Heart right ventricle (tissue), 16 donors: Measurements from ENCODE around the gene FREM1. TPM values are rescaled to one million over a fixed set of nuclear protein-coding genes. Genes with fewer than 3 reads are reported as not detected.

ENCODE experiments used
- ATAC-seq, 8 donors: fragments of 200-7000 bp; cut with Tn5 transposase; one replicate each; pipeline ENCODE4 v1.9.1; 2020; ENCODE audit warnings: mild to moderate bottlenecking in 8 of 8, moderate library complexity in 8 of 8, moderate number of reproducible peaks in 1 of 8
- DNase-seq, 2 donors: peaks; one replicate each; pipeline ENCODE4 v3.0.0-alpha.2; 2020
- H3K27ac ChIP-seq, 10 donors: fragments of 200-600 bp; sonication (generic) in 2 of 10; one replicate each; pipeline versions ENCODE4 v1.5.0 to v1.8.0; 2020 to 2022; ENCODE audit warnings: mild to moderate bottlenecking in 3 of 10
- H3K27me3 ChIP-seq, 7 donors: fragments of 200-600 bp; one replicate each; pipeline ENCODE4 v1.8.0; 2021 to 2022; ENCODE audit warnings: mild to moderate bottlenecking in 2 of 7
- H3K36me3 ChIP-seq, 9 donors: fragments of 200-600 bp; sonication (generic) in 1 of 9; one replicate each; pipeline versions ENCODE4 v1.5.0 to v1.8.0; 2020 to 2022; ENCODE audit warnings: mild to moderate bottlenecking in 2 of 9
- H3K4me1 ChIP-seq, 9 donors: fragments of 200-600 bp; sonication (generic) in 1 of 9; one replicate each; pipeline versions ENCODE4 v1.5.0 to v1.8.0; 2020 to 2022; ENCODE audit warnings: mild to moderate bottlenecking in 4 of 9
- H3K4me3 ChIP-seq, 10 donors: fragments of 200-600 bp; sonication (generic) in 2 of 10; one replicate each; pipeline versions ENCODE4 v1.5.0 to v1.8.0; 2020 to 2022; ENCODE audit warnings: mild to moderate bottlenecking in 7 of 10, moderate library complexity in 2 of 10
- H3K9me3 ChIP-seq, 11 donors: fragments of 200-600 bp in 10 of 11; sonication (generic) in 2 of 11; one replicate each; pipeline versions ENCODE4 v1.5.0 to v1.8.0; 2013 to 2022; ENCODE audit warnings: mild to moderate bottlenecking in 2 of 11, control low read depth in 1 of 11, moderate library complexity in 1 of 11
- WGBS, 2 donors: extraction: QIAGEN DNeasy Blood & Tissue Kit; methylation state at CpG; one replicate each; pipeline ENCODE4 v1.1.7; 2013; ENCODE audit warnings: inconsistent platforms in 1 of 2; 5-methylcytosine and 5-hydroxymethylcytosine counted together
- intact Hi-C, 10 donors: fragments of 100-400 bp; cut with DNase I; formaldehyde crosslinking; loops; one replicate each; pipeline versions ENCODE4 v1.11.1 to v1.14.2; 2022
- polyA plus RNA-seq, 2 donors: library from polyadenylated mRNA; stranded (reverse); fragments of 200-250 nt; gene quantifications; one replicate each; pipeline ENCODE4 v1.2.3, GENCODE V29; 2013
- total RNA-seq, 10 donors: library from RNA; stranded (reverse); fragmentation: NEBNext Ultra II Directional in 3 of 10; extraction: Animal tissue kit (Norgen Biotek cat#: 25700) in 3 of 10; gene quantifications; one replicate each; pipeline versions ENCODE4 v1.2.1 to v1.2.4, GENCODE V29; 2021 to 2023
- TF ChIP-seq, protein P1 (sequence below), 9 donors: fragments of 200-600 bp; sonication (generic) in 2 of 9; IDR thresholded peaks; one replicate each; pipeline versions ENCODE4 v1.5.0 to v1.8.0; 2021 to 2022; ENCODE audit warnings: antibody characterized with exemption in 9 of 9, mild to moderate bottlenecking in 5 of 9, moderate library complexity in 1 of 9
- donor health status: Arrhythmogenic right ventricular cardiomyopathy.
- donor health status: ischemic (EF 13 %, LVEDD 7.1; RV severe dilation, severe dysfunction).
- donor health status: healthy with polysubstance abuse.
- donor health status: DM: no; HTN: yes; CAD: no.
- donor health status: DM: no; HTN: no; CAD: no.
- donor health status: ischemic (EF 25% LVEDD 6.9; RV normal size, moderate dysfunction).
- donor health status: ischemic (EF 25% LVEDD 5.7; RV mildly dilated, moderate dysfunction).
- donor health status: healthy.
- donor health status: DM: yes; HTN: yes; CAD: no.
- donor health status: Ischemic cardiomyopathy.
- donor health status: ischemic (EF 35%, LVEDD 5.7; RV mildly dilated, moderate dysfunction).
- donor health status: nonischemic (EF 11% LVEDD 7.7; RV severe dilation, severe dysfunction).
- donor health status: DM: yes; HTN: yes; CAD: no.
- donor health status: PGD.
- donor health status: ischemic (EF 29% LVEDD 5.4; RV normal size, mild dysfunction).
- donor health status: nonischemic (EF 23%, LVEDD 6.1; RV moderate dilation, normal function).

FREM1 gene
- total and polyA plus RNA-seq, 12 donors: 0.59 to 5.9 (median 3.1) TPM

- Histone ChIP-seq H3K27me3 (no peaks in the 10 kb centered on the region), H3K4me1 (peaks cover 0 to 12% (median 0%) of the 10 kb centered on the region in 9 donors), H3K27ac (no peak overlapping the region), H3K36me3 (peaks cover 0 to 9% (median 0%) of the 10 kb centered on the region in 9 donors), H3K4me3 (no peak overlapping the region), H3K9me3 (no peaks in the 10 kb centered on the region)
- DNase-seq (no peak), ATAC-seq (no peak)
- 70 to 74% methylated on average over 8 of the region's 8 CpGs for WGBS, 2 donors
- intact Hi-C loops: no loop called here
- TF ChIP-seq, protein P1, sequence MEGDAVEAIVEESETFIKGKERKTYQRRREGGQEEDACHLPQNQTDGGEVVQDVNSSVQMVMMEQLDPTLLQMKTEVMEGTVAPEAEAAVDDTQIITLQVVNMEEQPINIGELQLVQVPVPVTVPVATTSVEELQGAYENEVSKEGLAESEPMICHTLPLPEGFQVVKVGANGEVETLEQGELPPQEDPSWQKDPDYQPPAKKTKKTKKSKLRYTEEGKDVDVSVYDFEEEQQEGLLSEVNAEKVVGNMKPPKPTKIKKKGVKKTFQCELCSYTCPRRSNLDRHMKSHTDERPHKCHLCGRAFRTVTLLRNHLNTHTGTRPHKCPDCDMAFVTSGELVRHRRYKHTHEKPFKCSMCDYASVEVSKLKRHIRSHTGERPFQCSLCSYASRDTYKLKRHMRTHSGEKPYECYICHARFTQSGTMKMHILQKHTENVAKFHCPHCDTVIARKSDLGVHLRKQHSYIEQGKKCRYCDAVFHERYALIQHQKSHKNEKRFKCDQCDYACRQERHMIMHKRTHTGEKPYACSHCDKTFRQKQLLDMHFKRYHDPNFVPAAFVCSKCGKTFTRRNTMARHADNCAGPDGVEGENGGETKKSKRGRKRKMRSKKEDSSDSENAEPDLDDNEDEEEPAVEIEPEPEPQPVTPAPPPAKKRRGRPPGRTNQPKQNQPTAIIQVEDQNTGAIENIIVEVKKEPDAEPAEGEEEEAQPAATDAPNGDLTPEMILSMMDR (IDR thresholded peaks at IDR 0.05): no peak
Observed at GRCh38 chr9:14782286-14783051, 127.8 kb downstream of the FREM1 start.

DNA sequence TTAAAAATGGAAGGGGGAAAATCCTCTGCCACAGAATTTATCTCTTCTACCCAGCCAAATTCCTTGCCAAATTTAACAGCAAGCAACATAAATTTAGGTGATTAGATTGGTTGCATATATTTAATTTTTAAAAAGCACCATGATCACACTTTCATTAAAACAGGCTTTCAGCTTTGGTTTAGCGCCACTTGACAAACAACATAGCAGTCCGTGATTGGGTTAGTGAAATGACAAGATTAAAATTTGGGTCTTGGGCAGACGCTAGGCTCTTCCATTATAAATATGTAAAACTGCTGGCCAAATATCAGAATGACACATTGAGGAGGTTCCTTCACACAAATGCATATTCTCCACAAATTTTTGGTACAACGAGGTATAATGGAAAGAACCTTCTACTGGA, 129.5 kb downstream of the FREM1 start:
- WGBS, 2 donors: 92 to 95% methylated on average over 4 of the region's 4 CpGs
- H3K27me3 ChIP-seq: no peaks in the 10 kb centered on the region
- peaks cover 0 to 9% (median 0%) of the 10 kb centered on the region in 9 donors for H3K36me3 ChIP-seq
- TF ChIP-seq, protein P1 (IDR thresholded peaks at IDR 0.05): no peak
- no peak overlapping the region for H3K27ac ChIP-seq
- ATAC-seq (no peak), DNase-seq (no peak)
- intact Hi-C loops: no loop called here
- H3K4me3 ChIP-seq: no peak overlapping the region
- no peaks in the 10 kb centered on the region for H3K9me3 ChIP-seq
- H3K4me1 ChIP-seq: peaks cover 0 to 12% (median 0%) of the 10 kb centered on the region in 9 donors

DNA sequence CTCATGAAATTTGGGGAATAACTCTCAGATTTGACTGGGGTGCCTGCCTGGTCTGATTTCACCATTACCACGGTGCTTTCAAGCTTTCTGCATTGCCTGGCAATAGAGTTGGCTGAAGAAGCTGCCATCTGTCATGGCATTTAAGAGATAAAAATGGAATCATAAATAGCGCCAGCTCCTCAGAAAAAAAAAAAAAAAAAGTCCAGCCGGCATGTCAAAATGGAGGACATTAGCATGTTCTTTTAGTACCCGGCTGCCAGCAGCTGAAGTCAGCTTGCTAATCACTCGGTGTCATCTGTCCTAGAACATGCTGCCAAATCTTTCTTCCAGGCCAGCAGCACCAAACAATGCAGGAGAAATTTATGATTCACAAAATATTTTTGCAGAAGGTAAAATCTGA, 130.0 kb downstream of the FREM1 start:
- Histone ChIP-seq H3K36me3 (peaks cover 0 to 7% (median 0%) of the 10 kb centered on the region in 9 donors), H3K4me1 (peaks cover 0 to 12% (median 0%) of the 10 kb centered on the region in 9 donors), H3K27ac (no peak overlapping the region), H3K9me3 (no peaks in the 10 kb centered on the region), H3K4me3 (no peak overlapping the region), H3K27me3 (no peaks in the 10 kb centered on the region)
- TF ChIP-seq, protein P1 (IDR thresholded peaks at IDR 0.05): no peak
- ATAC-seq: peak in 1 of 8 donors; percentile 24
- 32 to 39% methylated on average over 5 of the region's 5 CpGs for WGBS, 2 donors
- intact Hi-C loops: no loop called here
- DNase-seq: no peak

DNA sequence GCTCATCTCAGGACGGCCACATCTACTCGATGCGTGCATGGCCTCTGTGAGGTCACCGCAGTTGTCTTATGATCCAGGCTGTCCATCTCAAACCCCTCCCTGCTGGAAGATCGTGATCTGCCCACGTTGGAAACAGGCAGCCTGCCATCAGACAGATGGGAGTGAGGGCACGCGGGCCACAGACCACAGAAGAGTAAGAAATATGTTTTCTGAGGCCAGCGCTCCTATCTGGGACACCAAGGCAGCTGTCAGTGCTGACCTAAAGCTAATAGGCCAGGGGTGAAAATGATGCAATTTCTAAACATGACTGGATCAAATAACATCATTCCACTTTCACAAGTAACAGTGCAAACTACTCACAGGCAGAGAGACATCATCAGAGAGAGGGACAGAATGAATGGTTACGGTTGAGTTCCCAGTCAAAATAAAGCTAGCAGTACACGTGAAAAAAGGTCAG, 130.6 kb downstream of the FREM1 start:
- H3K4me1 ChIP-seq: peaks cover 0 to 12% (median 0%) of the 10 kb centered on the region in 9 donors
- intact Hi-C loops: loop anchor here in 1 of 10 donors (10.0 kb wide), 1 partner anchor 165 kb away; no protein-coding TSS in a partner anchor
- peaks cover 0 to 6% (median 0%) of the 10 kb centered on the region in 9 donors for H3K36me3 ChIP-seq
- no peak for ATAC-seq
- TF ChIP-seq, protein P1 (IDR thresholded peaks at IDR 0.05): no peak
- H3K27ac ChIP-seq: no peak overlapping the region
- H3K27me3 ChIP-seq: no peaks in the 10 kb centered on the region
- no peak for DNase-seq
- H3K4me3 ChIP-seq: no peak overlapping the region
- H3K9me3 ChIP-seq: no peaks in the 10 kb centered on the region
- WGBS, 2 donors: 89 to 90% methylated on average over 11 of the region's 11 CpGs
